Right kidney (tissue), 1 donor: Measurements from ENCODE around the gene GPRC6A.

Experiments used
- DNase-seq: peaks from one replicate; pipeline ENCODE4 v3.0.0-alpha.2; 2016

GPRC6A gene

GRCh38 chr6:116779573-116780164 lies 49.2 kb downstream of the GPRC6A start:
- DNase-seq, result peak; percentile 22

GRCh38 chr6:116773886-116774285 lies 55.0 kb downstream of the GPRC6A start:
- no peak for DNase-seq

- DNase-seq, result no peak
These were observed 56.4 kb downstream of the GPRC6A start for GRCh38 chr6:116772450-116772849.

GRCh38 chr6:116767715-116768114 lies 61.2 kb downstream of the GPRC6A start:
- no peak for DNase-seq

- no peak for DNase-seq
These were observed 62.2 kb downstream of the GPRC6A start for GRCh38 chr6:116766506-116767176.

- peak; percentile 71 for DNase-seq
These were observed 63.7 kb downstream of the GPRC6A start, which contains the start of gene FAM162B for GRCh38 chr6:116764961-116765841. TSS of gene FAM162B (minus strand) at chr6:116765719. CDS start at chr6:116765576, 143 bp downstream.

GRCh38 chr6:116764629-116764960 lies 64.3 kb downstream of the GPRC6A start:
- peak; percentile 69 for DNase-seq

GRCh38 chr6:116763906-116764628 lies 64.8 kb downstream of the GPRC6A start:
- DNase-seq, result no peak

GRCh38 chr6:116763048-116763447 lies 65.8 kb downstream of the GPRC6A start:
- DNase-seq, result no peak

GRCh38 chr6:116762235-116762634 lies 66.6 kb downstream of the GPRC6A start:
- DNase-seq, result no peak

- no peak for DNase-seq
These were observed 67.1 kb downstream of the GPRC6A start for GRCh38 chr6:116761779-116762178.

- no peak for DNase-seq
These were observed 83.7 kb downstream of the GPRC6A start for GRCh38 chr6:116745176-116745575.
